SK-N-MC (cell line): ENCODE measurements around the gene CDSN.

Source experiments
- DNase-seq: peaks from one replicate; pipeline ENCODE4 v3.0.0-alpha.2; 2011; ENCODE audit warnings: low read depth, low spot score
- H3K27ac ChIP-seq: fragments of 200-600 bp; sonication (generic); 2 replicates; pipeline ENCODE4 v1.5.1; 2016; ENCODE audit warnings: mixed run types
- H3K36me3 ChIP-seq: fragments of 200-600 bp; sonication (generic); 2 replicates; pipeline ENCODE4 v1.6.1; 2017; ENCODE audit warnings: antibody characterized with exemption, low read length, mixed read lengths; ENCODE audit not compliant: insufficient read depth
- H3K4me3 ChIP-seq: fragments of 200-600 bp; sonication (generic); 2 replicates; pipeline ENCODE4 v1.5.1; 2016
- H3K9ac ChIP-seq: fragments of 200-600 bp; sonication (generic); 2 replicates; pipeline ENCODE4 v1.8.0; 2017; ENCODE audit warnings: mixed run types, mixed read lengths; ENCODE audit not compliant: insufficient read length
- H3K9me3 ChIP-seq: fragments of 200-600 bp; sonication (generic); 2 replicates; pipeline ENCODE4 v1.6.1; 2017; ENCODE audit warnings: low read depth, mild to moderate bottlenecking, antibody characterized with exemption, low read length, moderate library complexity, mixed read lengths
- EZH2 ChIP-seq: fragments of 200-600 bp; sonication (generic); IDR thresholded peaks from one replicate; pipeline ENCODE4 v1.6.1; 2017; ENCODE audit warnings: antibody characterized with exemption
- FOXP2 ChIP-seq: optimal IDR thresholded peaks from 2 replicates; pipeline ENCODE3; 2011; ENCODE audit warnings: mild to moderate bottlenecking, moderate library complexity; ENCODE audit not compliant: insufficient read depth; ENCODE audit errors: extremely low read length, control extremely low read depth
- POLR2AphosphoS5 ChIP-seq: IDR thresholded peaks from 2 replicates; pipeline ENCODE4 v1.6.1; 2012; ENCODE audit warnings: mild to moderate bottlenecking, low read depth, low read length, borderline replicate concordance

CDSN gene

GRCh38 chr6:31135710-31136109 lies 15.5 kb upstream of the CDSN start:
- H3K27ac ChIP-seq = no peak overlapping the region
- no peaks in the 10 kb centered on the region for H3K9me3 ChIP-seq
- no peak overlapping the region for H3K9ac ChIP-seq
- DNase-seq = no peak
- no peak overlapping the region for H3K4me3 ChIP-seq
- no peak for TF ChIP-seq POLR2AphosphoS5
- TF ChIP-seq FOXP2 = no peak
- no peak for TF ChIP-seq EZH2
- no peaks in the 10 kb centered on the region for H3K36me3 ChIP-seq

- Histone ChIP-seq H3K9me3 (no peaks in the 10 kb centered on the region), H3K9ac (no peak overlapping the region), H3K4me3 (no peak overlapping the region), H3K36me3 (no peaks in the 10 kb centered on the region), H3K27ac (no peak overlapping the region)
- no peak for DNase-seq
- TF ChIP-seq EZH2 = no peak
- TF ChIP-seq POLR2AphosphoS5 = no peak
- no peak for TF ChIP-seq FOXP2
Observed at GRCh38 chr6:31132806-31133205, 12.6 kb upstream of the CDSN start.

GRCh38 chr6:31131595-31131994 lies 11.3 kb upstream of the CDSN start:
- DNase-seq = no peak
- H3K9ac ChIP-seq = no peak overlapping the region
- no peak overlapping the region for H3K4me3 ChIP-seq
- H3K9me3 ChIP-seq = no peaks in the 10 kb centered on the region
- H3K27ac ChIP-seq = no peak overlapping the region
- TF ChIP-seq FOXP2 = no peak
- no peak for TF ChIP-seq EZH2
- no peak for TF ChIP-seq POLR2AphosphoS5
- no peaks in the 10 kb centered on the region for H3K36me3 ChIP-seq

- TF ChIP-seq POLR2AphosphoS5 (no peak), FOXP2 (no peak), EZH2 (no peak)
- H3K4me3 ChIP-seq = no peak overlapping the region
- no peak overlapping the region for H3K9ac ChIP-seq
- H3K9me3 ChIP-seq = no peaks in the 10 kb centered on the region
- no peak for DNase-seq
- H3K36me3 ChIP-seq = no peaks in the 10 kb centered on the region
- H3K27ac ChIP-seq = no peak overlapping the region
Observed at GRCh38 chr6:31130751-31131150, 10.5 kb upstream of the CDSN start.

- H3K4me3 ChIP-seq = no peak overlapping the region
- no peak for DNase-seq
- TF ChIP-seq EZH2 (no peak), FOXP2 (no peak), POLR2AphosphoS5 (no peak)
- H3K36me3 ChIP-seq = no peaks in the 10 kb centered on the region
- no peak overlapping the region for H3K9ac ChIP-seq
- no peaks in the 10 kb centered on the region for H3K9me3 ChIP-seq
- no peak overlapping the region for H3K27ac ChIP-seq
Observed at GRCh38 chr6:31129130-31129529, 8.9 kb upstream of the CDSN start.

- no peaks in the 10 kb centered on the region for H3K36me3 ChIP-seq
- no peak for DNase-seq
- no peak overlapping the region for H3K9ac ChIP-seq
- no peaks in the 10 kb centered on the region for H3K9me3 ChIP-seq
- TF ChIP-seq POLR2AphosphoS5 (no peak), EZH2 (no peak), FOXP2 (no peak)
- H3K4me3 ChIP-seq = no peak overlapping the region
- H3K27ac ChIP-seq = no peak overlapping the region
Observed at GRCh38 chr6:31128093-31128676, 7.9 kb upstream of the CDSN start.

GRCh38 chr6:31126396-31127175 lies 6.3 kb upstream of the CDSN start:
- H3K36me3 ChIP-seq = no peaks in the 10 kb centered on the region
- no peak overlapping the region for H3K27ac ChIP-seq
- H3K9me3 ChIP-seq = no peaks in the 10 kb centered on the region
- no peak for TF ChIP-seq EZH2
- TF ChIP-seq FOXP2 = no peak
- no peak for TF ChIP-seq POLR2AphosphoS5
- no peak overlapping the region for H3K4me3 ChIP-seq
- DNase-seq = no peak
- no peak overlapping the region for H3K9ac ChIP-seq

GRCh38 chr6:31125586-31126363 lies 5.5 kb upstream of the CDSN start:
- Histone ChIP-seq H3K4me3 (no peak overlapping the region), H3K9ac (no peak overlapping the region), H3K36me3 (no peaks in the 10 kb centered on the region), H3K27ac (no peak overlapping the region), H3K9me3 (no peaks in the 10 kb centered on the region)
- no peak for DNase-seq
- TF ChIP-seq EZH2 (no peak), POLR2AphosphoS5 (no peak), FOXP2 (no peak)
